WERI-Rb-1 (cell line): ENCODE measurements around the gene ZCCHC24.

ENCODE experiments used
- DNase-seq: peaks from one replicate; pipeline ENCODE4 v3.0.0-alpha.2; 2020
- H3K27ac ChIP-seq: fragments of 250-450 bp; sonication (Bioruptor Pico); 2 replicates; pipeline ENCODE4 v1.5.1; 2020; ENCODE audit warnings: mild to moderate bottlenecking, moderate library complexity
- H3K27me3 ChIP-seq: fragments of 250-450 bp; sonication (Bioruptor Pico); 2 replicates; pipeline ENCODE4 v1.5.1; 2021; ENCODE audit warnings: mild to moderate bottlenecking, low read depth, moderate library complexity; ENCODE audit not compliant: insufficient read depth, severe bottlenecking
- H3K36me3 ChIP-seq: fragments of 250-450 bp; sonication (Bioruptor Pico); 2 replicates; pipeline ENCODE4 v1.5.1; 2020; ENCODE audit warnings: mild to moderate bottlenecking, moderate library complexity
- H3K4me3 ChIP-seq: 2 replicates; pipeline ENCODE4 v1.5.1; 2011; ENCODE audit warnings: low read depth, mild to moderate bottlenecking, control low read depth, low read length
- H3K9me3 ChIP-seq: fragments of 250-450 bp; sonication (Bioruptor Pico); 2 replicates; pipeline ENCODE4 v1.5.1; 2021; ENCODE audit warnings: mild to moderate bottlenecking, moderate library complexity; ENCODE audit not compliant: severe bottlenecking
- TF ChIP-seq, protein P1 (sequence below): IDR thresholded peaks from 2 replicates; pipeline ENCODE4 v1.5.1; 2011; ENCODE audit warnings: low read depth, mild to moderate bottlenecking, control low read depth, inconsistent platforms, low read length

ZCCHC24 gene

DNA sequence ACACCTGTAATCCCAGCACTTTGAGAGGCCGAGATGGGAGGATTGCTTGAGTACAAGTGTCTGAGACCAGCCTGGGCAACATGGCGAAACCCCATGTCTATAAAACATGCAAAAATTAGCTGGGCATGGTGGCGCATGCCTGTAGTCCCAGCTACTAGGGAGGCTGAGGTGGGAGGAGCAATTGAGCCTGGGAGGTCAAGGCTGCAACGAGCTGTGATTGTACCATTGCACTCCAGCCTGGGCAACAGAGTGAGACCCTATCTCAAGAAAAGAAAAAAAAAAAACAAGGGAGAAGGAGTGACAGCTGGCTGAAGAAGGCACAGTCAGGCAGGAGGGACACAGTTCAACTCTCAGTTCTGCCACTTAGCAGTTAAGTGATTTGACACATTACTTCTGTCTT, 26.4 kb upstream of the ZCCHC24 start:
- Histone ChIP-seq H3K27me3 (no peaks in the 10 kb centered on the region), H3K9me3 (no peaks in the 10 kb centered on the region), H3K36me3 (no peaks in the 10 kb centered on the region), H3K4me3 (no peak overlapping the region), H3K27ac (no peak overlapping the region)
- TF ChIP-seq, protein P1, sequence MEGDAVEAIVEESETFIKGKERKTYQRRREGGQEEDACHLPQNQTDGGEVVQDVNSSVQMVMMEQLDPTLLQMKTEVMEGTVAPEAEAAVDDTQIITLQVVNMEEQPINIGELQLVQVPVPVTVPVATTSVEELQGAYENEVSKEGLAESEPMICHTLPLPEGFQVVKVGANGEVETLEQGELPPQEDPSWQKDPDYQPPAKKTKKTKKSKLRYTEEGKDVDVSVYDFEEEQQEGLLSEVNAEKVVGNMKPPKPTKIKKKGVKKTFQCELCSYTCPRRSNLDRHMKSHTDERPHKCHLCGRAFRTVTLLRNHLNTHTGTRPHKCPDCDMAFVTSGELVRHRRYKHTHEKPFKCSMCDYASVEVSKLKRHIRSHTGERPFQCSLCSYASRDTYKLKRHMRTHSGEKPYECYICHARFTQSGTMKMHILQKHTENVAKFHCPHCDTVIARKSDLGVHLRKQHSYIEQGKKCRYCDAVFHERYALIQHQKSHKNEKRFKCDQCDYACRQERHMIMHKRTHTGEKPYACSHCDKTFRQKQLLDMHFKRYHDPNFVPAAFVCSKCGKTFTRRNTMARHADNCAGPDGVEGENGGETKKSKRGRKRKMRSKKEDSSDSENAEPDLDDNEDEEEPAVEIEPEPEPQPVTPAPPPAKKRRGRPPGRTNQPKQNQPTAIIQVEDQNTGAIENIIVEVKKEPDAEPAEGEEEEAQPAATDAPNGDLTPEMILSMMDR = no peak
- DNase-seq = no peak

DNA sequence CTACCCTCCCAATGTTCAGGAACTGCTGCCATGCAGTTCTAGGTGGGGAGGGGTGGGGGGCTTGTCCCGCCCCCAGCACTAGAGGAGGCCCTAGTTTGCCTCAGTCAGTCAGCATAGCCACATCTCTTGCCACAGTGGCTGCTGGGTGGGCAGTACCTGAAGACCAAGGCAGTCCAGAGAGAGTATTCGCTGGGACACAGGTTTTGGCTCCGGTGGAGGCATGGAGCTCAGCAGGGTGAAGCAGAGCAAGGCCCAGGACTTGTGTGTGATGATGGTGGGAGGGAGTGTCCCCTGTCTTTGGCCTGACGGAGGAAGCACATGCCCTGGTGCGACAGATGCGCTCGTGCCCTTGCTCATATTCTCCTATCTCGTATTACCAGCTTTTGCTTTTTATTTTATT, 24.7 kb upstream of the ZCCHC24 start:
- H3K27me3 ChIP-seq = no peaks in the 10 kb centered on the region
- H3K36me3 ChIP-seq = no peaks in the 10 kb centered on the region
- TF ChIP-seq, protein P1 = no peak
- no peak for DNase-seq
- no peak overlapping the region for H3K4me3 ChIP-seq
- no peak overlapping the region for H3K27ac ChIP-seq
- H3K9me3 ChIP-seq = no peaks in the 10 kb centered on the region

- H3K4me3 ChIP-seq = no peak overlapping the region
- TF ChIP-seq, protein P1 = no peak
- H3K36me3 ChIP-seq = no peaks in the 10 kb centered on the region
- H3K27me3 ChIP-seq = peaks cover 5% of the 10 kb centered on the region
- no peak for DNase-seq
- no peaks in the 10 kb centered on the region for H3K9me3 ChIP-seq
- H3K27ac ChIP-seq = no peak overlapping the region
Observed at GRCh38 chr10:79468841-79469585, 23.6 kb upstream of the ZCCHC24 start.

DNA sequence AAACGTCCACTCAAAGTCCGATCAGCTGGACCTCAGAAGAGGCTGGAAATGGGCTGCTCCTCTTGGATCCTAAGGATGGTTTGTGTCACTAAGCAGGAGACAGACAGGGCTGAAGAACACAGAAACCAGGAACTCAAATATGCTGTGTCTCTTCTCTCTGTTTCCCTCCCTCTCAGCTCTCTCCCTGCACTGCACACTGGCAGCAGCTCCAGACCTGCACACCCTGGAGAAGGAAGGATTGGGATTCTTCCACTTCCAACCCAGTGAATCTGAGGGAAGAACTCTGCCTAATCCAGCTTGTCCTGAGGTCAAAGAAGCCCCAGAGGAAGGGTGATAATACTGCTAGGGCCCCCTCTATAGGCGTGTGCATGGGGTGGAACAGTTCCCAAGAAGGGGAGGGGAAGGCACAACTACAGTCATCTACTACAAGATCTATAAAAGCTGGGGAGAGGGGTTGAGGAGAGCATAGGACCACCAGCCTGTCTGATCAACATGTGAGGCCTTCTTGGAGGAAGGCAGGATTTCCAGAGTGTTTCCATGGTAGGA, 22.7 kb upstream of the ZCCHC24 start:
- Histone ChIP-seq H3K9me3 (no peaks in the 10 kb centered on the region), H3K4me3 (no peak overlapping the region), H3K27ac (no peak overlapping the region), H3K27me3 (peaks cover 14% of the 10 kb centered on the region), H3K36me3 (no peaks in the 10 kb centered on the region)
- no peak for DNase-seq
- TF ChIP-seq, protein P1 = 0 out of 2 replicates have a peak, but pooled peaks have one; percentile 11

GRCh38 chr10:79465341-79465740, 19.9 kb upstream of the ZCCHC24 start:
- H3K4me3 ChIP-seq = no peak overlapping the region
- DNase-seq = no peak
- H3K36me3 ChIP-seq = no peaks in the 10 kb centered on the region
- H3K27me3 ChIP-seq = peaks cover 34% of the 10 kb centered on the region
- H3K9me3 ChIP-seq = no peaks in the 10 kb centered on the region
- TF ChIP-seq, protein P1 = no peak
- H3K27ac ChIP-seq = no peak overlapping the region
